ENCODE results near the gene YWHAG. TPM values are rescaled to one million over a fixed set of nuclear protein-coding genes. Genes with fewer than 3 reads are reported as not detected.

Gene YWHAG
- total RNA-seq, 1 donor from 2014 or later = 650 TPM

GRCh38 chr7:76358011-76358480 lies 745 bp downstream of the YWHAG start:
- TF ChIP-seq CTCF (IDR thresholded peaks at IDR 0.05; ENCODE audit: partially characterized antibody, unreplicated experiment) = no peak
- Mint-ChIP-seq H3K36me3 (ENCODE audit: unreplicated experiment) (peaks cover 10% of the 10 kb centered on the region), H3K27ac (ENCODE audit: unreplicated experiment) (peak overlapping the region; percentile 100), H3K4me1 (ENCODE audit: low read depth, unreplicated experiment) (peaks cover 18% of the 10 kb centered on the region), H3K4me3 (ENCODE audit: unreplicated experiment) (peak overlapping the region; percentile 98), H3K9me3 (ENCODE audit: unreplicated experiment) (peaks cover 22% of the 10 kb centered on the region), H3K27me3 (ENCODE audit: unreplicated experiment) (peaks cover 17% of the 10 kb centered on the region)
- DNase-seq = no peak

GRCh38 chr7:76357475-76358010 lies 1.2 kb downstream of the YWHAG start:
- peaks cover 17% of the 10 kb centered on the region for H3K27me3 Mint-ChIP-seq (ENCODE audit: unreplicated experiment)
- peaks cover 21% of the 10 kb centered on the region for H3K4me1 Mint-ChIP-seq (ENCODE audit: low read depth, unreplicated experiment)
- H3K36me3 Mint-ChIP-seq (ENCODE audit: unreplicated experiment) = peaks cover 10% of the 10 kb centered on the region

GRCh38 chr7:76356823-76357222 lies 2.0 kb downstream of the YWHAG start:
- Mint-ChIP-seq H3K4me3 (ENCODE audit: unreplicated experiment) (peak overlapping the region; percentile 98), H3K27me3 (ENCODE audit: unreplicated experiment) (peaks cover 19% of the 10 kb centered on the region), H3K4me1 (ENCODE audit: low read depth, unreplicated experiment) (peaks cover 27% of the 10 kb centered on the region), H3K9me3 (ENCODE audit: unreplicated experiment) (peaks cover 24% of the 10 kb centered on the region), H3K27ac (ENCODE audit: unreplicated experiment) (peak overlapping the region; percentile 100), H3K36me3 (ENCODE audit: unreplicated experiment) (peaks cover 13% of the 10 kb centered on the region)
- TF ChIP-seq CTCF (IDR thresholded peaks at IDR 0.05; ENCODE audit: partially characterized antibody, unreplicated experiment) = no peak
- no peak for DNase-seq

More at GRCh38 chr7:76357475-76358010, 1.2 kb downstream of the YWHAG start:
- no peak for DNase-seq
- TF ChIP-seq CTCF (IDR thresholded peaks at IDR 0.05; ENCODE audit: partially characterized antibody, unreplicated experiment) = no peak
- Mint-ChIP-seq H3K4me3 (ENCODE audit: unreplicated experiment) (peak overlapping the region; percentile 98), H3K27ac (ENCODE audit: unreplicated experiment) (peak overlapping the region; percentile 100), H3K9me3 (ENCODE audit: unreplicated experiment) (peaks cover 23% of the 10 kb centered on the region)

GRCh38 chr7:76356115-76356514 lies 2.7 kb downstream of the YWHAG start:
- no peak for TF ChIP-seq CTCF (IDR thresholded peaks at IDR 0.05; ENCODE audit: partially characterized antibody, unreplicated experiment)
- Mint-ChIP-seq H3K36me3 (ENCODE audit: unreplicated experiment) (peaks cover 20% of the 10 kb centered on the region), H3K27me3 (ENCODE audit: unreplicated experiment) (peaks cover 19% of the 10 kb centered on the region), H3K9me3 (ENCODE audit: unreplicated experiment) (peaks cover 26% of the 10 kb centered on the region), H3K27ac (ENCODE audit: unreplicated experiment) (peak overlapping the region; percentile 100), H3K4me1 (ENCODE audit: low read depth, unreplicated experiment) (peaks cover 34% of the 10 kb centered on the region), H3K4me3 (ENCODE audit: unreplicated experiment) (peak overlapping the region; percentile 98)
- no peak for DNase-seq

- Mint-ChIP-seq H3K9me3 (ENCODE audit: unreplicated experiment) (peaks cover 26% of the 10 kb centered on the region), H3K36me3 (ENCODE audit: unreplicated experiment) (peaks cover 21% of the 10 kb centered on the region), H3K4me1 (ENCODE audit: low read depth, unreplicated experiment) (peaks cover 36% of the 10 kb centered on the region), H3K27ac (ENCODE audit: unreplicated experiment) (peak overlapping the region; percentile 67), H3K27me3 (ENCODE audit: unreplicated experiment) (peaks cover 19% of the 10 kb centered on the region), H3K4me3 (ENCODE audit: unreplicated experiment) (peak overlapping the region; percentile 98)
- DNase-seq = no peak
- TF ChIP-seq CTCF (IDR thresholded peaks at IDR 0.05; ENCODE audit: partially characterized antibody, unreplicated experiment) = no peak
Measured at GRCh38 chr7:76354981-76355730, 3.6 kb downstream of the YWHAG start.
